CD4-positive, CD25-positive, alpha-beta regulatory T cell (primary cell): ENCODE data around the gene RNF227. TPM values are rescaled to one million over a fixed set of nuclear protein-coding genes. Genes with fewer than 3 reads are reported as not detected.
"Not testable (repeated sequence)": the region's sequence is repeated elsewhere in the genome, so short reads cannot be mapped to it uniquely, and the experiment has no call there.

Source experiments
- ATAC-seq, 2 donors: fragments of 150-1000 bp; cut with Tn5 transposase; one replicate each; pipeline ENCODE4 v1.10.0; 2021; ENCODE audit warnings: low read depth in 2 of 2, moderate number of reproducible peaks in 2 of 2, moderate library complexity in 1 of 2
- DNase-seq, 3 donors: peaks; one replicate each; pipeline versions ENCODE4 v3.0.0 to v3.0.0-alpha.2; 2012 to 2022; ENCODE audit warnings: mixed read lengths in 1 of 3
- H3K27ac ChIP-seq: one replicate; pipeline ENCODE4 v1.7.0; 2013; ENCODE audit warnings: mild to moderate bottlenecking, low read length; ENCODE audit not compliant: insufficient read depth, poor library complexity, severe bottlenecking
- H3K27me3 ChIP-seq: one replicate; pipeline ENCODE4 v1.7.0; 2013; ENCODE audit warnings: low read length; ENCODE audit not compliant: control insufficient read depth, insufficient read depth
- H3K36me3 ChIP-seq: one replicate; pipeline ENCODE4 v1.7.0; 2013; ENCODE audit warnings: mild to moderate bottlenecking, low read length, moderate library complexity; ENCODE audit not compliant: control insufficient read depth, insufficient read depth
- H3K4me1 ChIP-seq: 2 replicates; pipeline ENCODE4 v1.7.0; 2013; ENCODE audit warnings: mild to moderate bottlenecking, low read length; ENCODE audit not compliant: insufficient read depth, control insufficient read depth, poor library complexity, severe bottlenecking
- H3K4me3 ChIP-seq: one replicate; pipeline ENCODE4 v1.7.0; 2013; ENCODE audit warnings: low read depth, mild to moderate bottlenecking, low read length, moderate library complexity
- H3K9me3 ChIP-seq, 2 experiments: 1 replicate in 1 of 2; 2 replicates in 1 of 2; pipeline ENCODE4 v1.7.0; 2013; ENCODE audit warnings: low read length in 2 of 2, mild to moderate bottlenecking in 1 of 2, moderate library complexity in 1 of 2; ENCODE audit not compliant: control insufficient read depth in 2 of 2
- H3K27ac Mint-ChIP-seq, 3 donors: one replicate each; pipeline ENCODE4 v1.8.0; 2020 to 2022; ENCODE audit warnings: mild to moderate bottlenecking in 3 of 3, mixed read lengths in 3 of 3, moderate library complexity in 2 of 3
- H3K27me3 Mint-ChIP-seq: one replicate; pipeline ENCODE4 v1.8.0; 2022; ENCODE audit warnings: mild to moderate bottlenecking, mixed read lengths
- H3K36me3 Mint-ChIP-seq: one replicate; pipeline ENCODE4 v1.8.0; 2020; ENCODE audit warnings: mixed read lengths
- H3K4me1 Mint-ChIP-seq, 4 donors: one replicate each; pipeline ENCODE4 v1.8.0; 2020 to 2022; ENCODE audit warnings: mixed read lengths in 4 of 4, mild to moderate bottlenecking in 1 of 4
- H3K4me3 Mint-ChIP-seq, 4 donors: one replicate each; pipeline ENCODE4 v1.8.0; 2020 to 2022; ENCODE audit warnings: mild to moderate bottlenecking in 4 of 4, mixed read lengths in 4 of 4, moderate library complexity in 3 of 4
- H3K9me3 Mint-ChIP-seq, 7 donors: one replicate each; pipeline ENCODE4 v1.8.0; 2020 to 2022; ENCODE audit warnings: mixed read lengths in 7 of 7, mild to moderate bottlenecking in 3 of 7, moderate library complexity in 2 of 7
- polyA plus RNA-seq, 4 donors: library from polyadenylated mRNA; unstranded; fragments of 300-500 nt; fragmentation: Illumina TruSeq; gene quantifications; one replicate each; pipeline ENCODE4 v1.2.3, GENCODE V29; 2021
- total RNA-seq: library from RNA; stranded (reverse); gene quantifications from one replicate; pipeline ENCODE4 v1.2.3, GENCODE V29; 2022

The RNF227 gene
- total and polyA plus RNA-seq, 5 donors from 2014 or later = 0.92 to 5.0 (median 2.4) TPM

GRCh38 chr17:7864384-7864783 is 51.7 kb downstream of the RNF227 start:
- not testable (repeated sequence) for H3K27ac Mint-ChIP-seq

More at GRCh38 chr17:7864384-7864783, 51.7 kb downstream of the RNF227 start:
- peaks cover 16% of the 10 kb centered on the region for H3K4me1 ChIP-seq
- DNase-seq, H3K9me3 Mint-ChIP-seq, H3K36me3 ChIP-seq, H3K27ac ChIP-seq, H3K4me3 ChIP-seq, ATAC-seq, H3K27me3 Mint-ChIP-seq, H3K27me3 ChIP-seq, H3K4me3 Mint-ChIP-seq, H3K9me3 ChIP-seq: not testable (repeated sequence)
- H3K36me3 Mint-ChIP-seq = peaks cover 19% of the 10 kb centered on the region
- H3K4me1 Mint-ChIP-seq = peaks cover 13 to 37% (median 24%) of the 10 kb centered on the region in 4 donors

Other genes with a start within 250 kb of the RNF227 start
- 61.3 TPM for gene TP53, start 228.8 kb downstream of the RNF227 start, total RNA-seq
- gene TP53, start 228.8 kb downstream of the RNF227 start, polyA plus RNA-seq = 10 to 100 TPM; 29.4 to 35.1 (median 32.1) TPM
- gene WRAP53, start 227.8 kb downstream of the RNF227 start, total RNA-seq = 7.9 TPM
- 10 to 100 TPM; 11.1 to 16.4 (median 12.0) TPM for gene WRAP53, start 227.8 kb downstream of the RNF227 start, polyA plus RNA-seq
- gene EFNB3, start 211.1 kb downstream of the RNF227 start, total RNA-seq = not detected
- gene EFNB3, start 211.1 kb downstream of the RNF227 start, polyA plus RNA-seq = not detected
- gene DNAH2, start 198.5 kb downstream of the RNF227 start, total RNA-seq = not detected
- not detected for gene DNAH2, start 198.5 kb downstream of the RNF227 start, polyA plus RNA-seq
- 255 TPM for gene KDM6B, start 82.1 kb downstream of the RNF227 start, total RNA-seq
- under 1 TPM; 0.30 to 0.74 (median 0.42) TPM for gene KDM6B, start 82.1 kb downstream of the RNF227 start, polyA plus RNA-seq
- 31.5 TPM for gene TMEM88, start 61.2 kb downstream of the RNF227 start, total RNA-seq
- gene TMEM88, start 61.2 kb downstream of the RNF227 start, polyA plus RNA-seq = not detected
- gene NAA38, start 58.7 kb downstream of the RNF227 start, total RNA-seq = 23.6 TPM
- gene NAA38, start 58.7 kb downstream of the RNF227 start, polyA plus RNA-seq = 100 to 1,000 TPM; 128 to 192 (median 141) TPM
- 11.8 TPM for gene CYB5D1, start 58.3 kb downstream of the RNF227 start, total RNA-seq
- 1 to 10 TPM; 3.1 to 5.4 (median 4.2) TPM for gene CYB5D1, start 58.3 kb downstream of the RNF227 start, polyA plus RNA-seq
- 273 TPM for gene CHD3, start 27.5 kb downstream of the RNF227 start, total RNA-seq
- 1 to 10 TPM; 5.0 to 9.0 (median 7.2) TPM for gene CHD3, start 27.5 kb downstream of the RNF227 start, polyA plus RNA-seq
- 8.0 TPM for gene KCNAB3, start 13.6 kb upstream of the RNF227 start, total RNA-seq
- gene KCNAB3, start 13.6 kb upstream of the RNF227 start, polyA plus RNA-seq = under 1 TPM in 3 of 4 donors, not detected in 1; 0.06 to 0.33 (median 0.08) TPM
- 114 TPM for gene TRAPPC1, start 15.7 kb upstream of the RNF227 start, total RNA-seq
- gene TRAPPC1, start 15.7 kb upstream of the RNF227 start, polyA plus RNA-seq = 100 to 1,000 TPM; 218 to 297 (median 243) TPM
- gene CNTROB, start 15.9 kb upstream of the RNF227 start, total RNA-seq = 40.9 TPM
- gene CNTROB, start 15.9 kb upstream of the RNF227 start, polyA plus RNA-seq = 10 to 100 TPM in 1 of 4 donors, 1 to 10 TPM in 3; 5.0 to 12.3 (median 7.1) TPM
- gene GUCY2D, start 86.3 kb upstream of the RNF227 start, total RNA-seq = not detected
- under 1 TPM in 1 of 4 donors, not detected in 3; 0.23 TPM for gene GUCY2D, start 86.3 kb upstream of the RNF227 start, polyA plus RNA-seq
- not detected for gene ALOX15B, start 122.8 kb upstream of the RNF227 start, total RNA-seq
- not detected for gene ALOX15B, start 122.8 kb upstream of the RNF227 start, polyA plus RNA-seq
- gene ALOX12B, start 171.4 kb upstream of the RNF227 start, total RNA-seq = not detected
- gene ALOX12B, start 171.4 kb upstream of the RNF227 start, polyA plus RNA-seq = under 1 TPM in 3 of 4 donors, not detected in 1; 0.53 to 0.68 (median 0.67) TPM
- 0.15 TPM for gene ALOXE3, start 202.2 kb upstream of the RNF227 start, total RNA-seq
- under 1 TPM in 3 of 4 donors, not detected in 1; 0.18 to 0.51 (median 0.42) TPM for gene ALOXE3, start 202.2 kb upstream of the RNF227 start, polyA plus RNA-seq
- not detected for gene HES7, start 207.8 kb upstream of the RNF227 start, total RNA-seq
- not detected for gene HES7, start 207.8 kb upstream of the RNF227 start, polyA plus RNA-seq
- gene PER1, start 236.1 kb upstream of the RNF227 start, total RNA-seq = 1,740 TPM
- gene PER1, start 236.1 kb upstream of the RNF227 start, polyA plus RNA-seq = 1 to 10 TPM; 4.8 to 7.7 (median 6.2) TPM
- gene VAMP2, start 246.7 kb upstream of the RNF227 start, total RNA-seq = 205 TPM
- 10 to 100 TPM; 42.7 to 60.4 (median 59.3) TPM for gene VAMP2, start 246.7 kb upstream of the RNF227 start, polyA plus RNA-seq